Fibroblast of lung (primary cell): ENCODE measurements around the gene SCUBE3.

Experiments
- CTCF ChIP-seq, 2 donors: IDR thresholded peaks in 1 of 2; conservative IDR thresholded peaks in 1 of 2; 1 replicate in 1 of 2; 2 replicates in 1 of 2; pipeline ENCODE4 v1.5.1; 2011 to 2012; ENCODE audit warnings: low read length in 2 of 2, control low read depth in 1 of 2, inconsistent platforms in 1 of 2, low read depth in 1 of 2, mild to moderate bottlenecking in 1 of 2
- EZH2 ChIP-seq: IDR thresholded peaks from 2 replicates; pipeline ENCODE4 v1.5.1; 2012; ENCODE audit warnings: low read length, control low read depth, mild to moderate bottlenecking; ENCODE audit errors: missing control alignments

- no peak for TF ChIP-seq CTCF (conservative IDR thresholded peaks at IDR 0.05 in 1 of 2, IDR thresholded peaks at IDR 0.05 in 1 of 2; ENCODE audit: low read depth in 1 of 2, low read length in 2 of 2)
- no peak for TF ChIP-seq EZH2
Observed at GRCh38 chr6:35258336-35258735, 44.6 kb downstream of the SCUBE3 start.
